Thoracic aorta endothelial cell (primary cell): ENCODE results near the gene PLPP4. TPM values are rescaled to one million over a fixed set of nuclear protein-coding genes. Genes with fewer than 3 reads are reported as not detected.

Experiments
- total RNA-seq: library from RNA; depleted of rRNA; stranded (reverse); fragments of >200 nt; gene quantifications from 2 replicates; pipeline ENCODE4 v1.2.3, GENCODE V29; 2012

Gene PLPP4
- total RNA-seq, result 4.7 and 8.0 TPM in 2 replicates

GRCh38 chr10:120456626-120457430, at the start of gene PLPP4:
Gene PLPP4 (plus strand): TSS chr10:120457227. CDS start chr10:120457306, 79 bp downstream.

